Measurements from ENCODE around the gene PTPRK. TPM values are rescaled to one million over a fixed set of nuclear protein-coding genes. Genes with fewer than 3 reads are reported as not detected.

The PTPRK gene
- total and polyA plus RNA-seq, 2 of the 13 experiments (the other 11 are each of a cell fraction or from before 2014, with no cell fraction given), result 43.6 to 98.3 TPM

DNA sequence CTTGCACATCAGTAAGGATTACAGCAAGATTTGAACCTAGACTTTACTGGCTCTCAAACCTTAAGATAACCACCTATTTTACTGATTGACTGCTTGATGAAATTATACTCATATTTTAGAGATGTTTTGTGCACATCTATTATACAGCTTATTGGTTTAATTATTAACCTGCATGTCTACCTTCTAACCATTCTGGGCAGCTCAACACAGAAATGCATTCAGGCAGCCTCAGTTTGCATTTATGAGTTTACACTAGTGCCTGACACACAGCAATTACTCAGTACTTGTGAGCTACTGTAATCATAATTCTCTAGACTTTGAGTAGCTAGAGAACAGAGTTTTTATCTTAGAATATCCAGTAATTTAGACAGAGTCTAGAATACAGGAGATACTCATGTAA, 345.7 kb downstream of the PTPRK start:
- Histone ChIP-seq H3K27ac (ENCODE audit: extremely low read length, insufficient read depth, low read length) (no peak overlapping the region), H3K4me2 (ENCODE audit: low read depth, low read length) (no peak overlapping the region), H3K4me3 (replicated peaks in 1 of 3; ENCODE audit: insufficient read depth in 1 of 3, low read depth in 2 of 3, low read length in 3 of 3) (no peak overlapping the region), H3K9ac (ENCODE audit: insufficient read depth, low read depth, low read length) (no peak overlapping the region), H3K36me3 (replicated peaks in 1 of 2; ENCODE audit: control insufficient read depth in 1 of 2, insufficient read depth in 2 of 2, low read length in 2 of 2) (peaks cover 1 to 5% of the 10 kb centered on the region in 2 experiments; a peak in 3 of 5 replicates), H3K79me2 (ENCODE audit: insufficient read depth, low read length) (no peaks in the 10 kb centered on the region), H4K20me1 (ENCODE audit: insufficient read depth, low read length) (no peaks in the 10 kb centered on the region), H3K9me3 (ENCODE audit: low read length) (no peaks in the 10 kb centered on the region), H3K4me1 (ENCODE audit: insufficient read depth, low read length) (peaks cover 7% of the 10 kb centered on the region; the same call in 1 of the 2 replicates), H2AFZ (ENCODE audit: low read length) (no peak overlapping the region), H3K27me3 (ENCODE audit: control insufficient read depth in 1 of 2, insufficient read depth in 2 of 2, low read length in 2 of 2) (no peaks in the 10 kb centered on the region)
- ChIA-PET CTCF (ENCODE audit: low intra/inter-chr PET ratio, low total read pairs) (no interaction called here), POLR2A (no interaction called here)
- intact Hi-C loops (cut with micrococcal nuclease; ENCODE audit: unreplicated experiment), result no loop called here
- FAIRE-seq (no peak), DNase-seq (ENCODE audit: low spot score) (peak; percentile 28), ATAC-seq (no peak; the same call in 2 of the 3 replicates)
- no TSS peak for BruUV-seq (replicated peaks)
- TF ChIP-seq ZNF292 (CRISPR knock-in tag; IDR thresholded peaks at IDR 0.05; ENCODE audit: borderline replicate concordance, low read depth), result no peak
- TF ChIP-seq, protein P1, sequence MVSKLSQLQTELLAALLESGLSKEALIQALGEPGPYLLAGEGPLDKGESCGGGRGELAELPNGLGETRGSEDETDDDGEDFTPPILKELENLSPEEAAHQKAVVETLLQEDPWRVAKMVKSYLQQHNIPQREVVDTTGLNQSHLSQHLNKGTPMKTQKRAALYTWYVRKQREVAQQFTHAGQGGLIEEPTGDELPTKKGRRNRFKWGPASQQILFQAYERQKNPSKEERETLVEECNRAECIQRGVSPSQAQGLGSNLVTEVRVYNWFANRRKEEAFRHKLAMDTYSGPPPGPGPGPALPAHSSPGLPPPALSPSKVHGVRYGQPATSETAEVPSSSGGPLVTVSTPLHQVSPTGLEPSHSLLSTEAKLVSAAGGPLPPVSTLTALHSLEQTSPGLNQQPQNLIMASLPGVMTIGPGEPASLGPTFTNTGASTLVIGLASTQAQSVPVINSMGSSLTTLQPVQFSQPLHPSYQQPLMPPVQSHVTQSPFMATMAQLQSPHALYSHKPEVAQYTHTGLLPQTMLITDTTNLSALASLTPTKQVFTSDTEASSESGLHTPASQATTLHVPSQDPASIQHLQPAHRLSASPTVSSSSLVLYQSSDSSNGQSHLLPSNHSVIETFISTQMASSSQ (IDR thresholded peaks at IDR 0.05; ENCODE audit: low read depth), result peak; percentile 56
- TF ChIP-seq, protein P1 (CRISPR knock-in tag; IDR thresholded peaks at IDR 0.05; ENCODE audit: borderline replicate concordance), result no peak
- in situ Hi-C loops (cut with HindIII; ENCODE audit: extremely low pct_ligation_motif_present, low pct_unique_long_range_greater_than_20kb), result no loop called here

All from HepG2 (cell line).